Heart right ventricle (tissue), 16 donors: ENCODE measurements around the gene CKAP2L. TPM values are rescaled to one million over a fixed set of nuclear protein-coding genes. Genes with fewer than 3 reads are reported as not detected.

Experiments used
- ATAC-seq, 8 donors: fragments of 200-7000 bp; cut with Tn5 transposase; one replicate each; pipeline ENCODE4 v1.9.1; 2020; ENCODE audit warnings: mild to moderate bottlenecking in 8 of 8, moderate library complexity in 8 of 8, moderate number of reproducible peaks in 1 of 8
- DNase-seq, 2 donors: peaks; one replicate each; pipeline ENCODE4 v3.0.0-alpha.2; 2020
- H3K27ac ChIP-seq, 10 donors: fragments of 200-600 bp; sonication (generic) in 2 of 10; one replicate each; pipeline versions ENCODE4 v1.5.0 to v1.8.0; 2020 to 2022; ENCODE audit warnings: mild to moderate bottlenecking in 3 of 10
- H3K27me3 ChIP-seq, 7 donors: fragments of 200-600 bp; one replicate each; pipeline ENCODE4 v1.8.0; 2021 to 2022; ENCODE audit warnings: mild to moderate bottlenecking in 2 of 7
- H3K36me3 ChIP-seq, 9 donors: fragments of 200-600 bp; sonication (generic) in 1 of 9; one replicate each; pipeline versions ENCODE4 v1.5.0 to v1.8.0; 2020 to 2022; ENCODE audit warnings: mild to moderate bottlenecking in 2 of 9
- H3K4me1 ChIP-seq, 9 donors: fragments of 200-600 bp; sonication (generic) in 1 of 9; one replicate each; pipeline versions ENCODE4 v1.5.0 to v1.8.0; 2020 to 2022; ENCODE audit warnings: mild to moderate bottlenecking in 4 of 9
- H3K4me3 ChIP-seq, 10 donors: fragments of 200-600 bp; sonication (generic) in 2 of 10; one replicate each; pipeline versions ENCODE4 v1.5.0 to v1.8.0; 2020 to 2022; ENCODE audit warnings: mild to moderate bottlenecking in 7 of 10, moderate library complexity in 2 of 10
- H3K9me3 ChIP-seq, 11 donors: fragments of 200-600 bp in 10 of 11; sonication (generic) in 2 of 11; one replicate each; pipeline versions ENCODE4 v1.5.0 to v1.8.0; 2013 to 2022; ENCODE audit warnings: mild to moderate bottlenecking in 2 of 11, control low read depth in 1 of 11, moderate library complexity in 1 of 11
- WGBS, 2 donors: extraction: QIAGEN DNeasy Blood & Tissue Kit; methylation state at CpG; one replicate each; pipeline ENCODE4 v1.1.7; 2013; ENCODE audit warnings: inconsistent platforms in 1 of 2; 5-methylcytosine and 5-hydroxymethylcytosine counted together
- intact Hi-C, 10 donors: fragments of 100-400 bp; cut with DNase I; formaldehyde crosslinking; loops; one replicate each; pipeline versions ENCODE4 v1.11.1 to v1.14.2; 2022
- polyA plus RNA-seq, 2 donors: library from polyadenylated mRNA; stranded (reverse); fragments of 200-250 nt; gene quantifications; one replicate each; pipeline ENCODE4 v1.2.3, GENCODE V29; 2013
- total RNA-seq, 10 donors: library from RNA; stranded (reverse); fragmentation: NEBNext Ultra II Directional in 3 of 10; extraction: Animal tissue kit (Norgen Biotek cat#: 25700) in 3 of 10; gene quantifications; one replicate each; pipeline versions ENCODE4 v1.2.1 to v1.2.4, GENCODE V29; 2021 to 2023
- TF ChIP-seq, protein P1 (sequence below), 9 donors: fragments of 200-600 bp; sonication (generic) in 2 of 9; IDR thresholded peaks; one replicate each; pipeline versions ENCODE4 v1.5.0 to v1.8.0; 2021 to 2022; ENCODE audit warnings: antibody characterized with exemption in 9 of 9, mild to moderate bottlenecking in 5 of 9, moderate library complexity in 1 of 9
- donor health status: Arrhythmogenic right ventricular cardiomyopathy.
- donor health status: ischemic (EF 13 %, LVEDD 7.1; RV severe dilation, severe dysfunction).
- donor health status: healthy with polysubstance abuse.
- donor health status: DM: no; HTN: yes; CAD: no.
- donor health status: DM: no; HTN: no; CAD: no.
- donor health status: ischemic (EF 25% LVEDD 6.9; RV normal size, moderate dysfunction).
- donor health status: ischemic (EF 25% LVEDD 5.7; RV mildly dilated, moderate dysfunction).
- donor health status: healthy.
- donor health status: DM: yes; HTN: yes; CAD: no.
- donor health status: Ischemic cardiomyopathy.
- donor health status: ischemic (EF 35%, LVEDD 5.7; RV mildly dilated, moderate dysfunction).
- donor health status: nonischemic (EF 11% LVEDD 7.7; RV severe dilation, severe dysfunction).
- donor health status: DM: yes; HTN: yes; CAD: no.
- donor health status: PGD.
- donor health status: ischemic (EF 29% LVEDD 5.4; RV normal size, mild dysfunction).
- donor health status: nonischemic (EF 23%, LVEDD 6.1; RV moderate dilation, normal function).

The CKAP2L gene
- total and polyA plus RNA-seq, 12 donors: 0.03 to 1.8 (median 0.44) TPM; not detected in 5

DNA sequence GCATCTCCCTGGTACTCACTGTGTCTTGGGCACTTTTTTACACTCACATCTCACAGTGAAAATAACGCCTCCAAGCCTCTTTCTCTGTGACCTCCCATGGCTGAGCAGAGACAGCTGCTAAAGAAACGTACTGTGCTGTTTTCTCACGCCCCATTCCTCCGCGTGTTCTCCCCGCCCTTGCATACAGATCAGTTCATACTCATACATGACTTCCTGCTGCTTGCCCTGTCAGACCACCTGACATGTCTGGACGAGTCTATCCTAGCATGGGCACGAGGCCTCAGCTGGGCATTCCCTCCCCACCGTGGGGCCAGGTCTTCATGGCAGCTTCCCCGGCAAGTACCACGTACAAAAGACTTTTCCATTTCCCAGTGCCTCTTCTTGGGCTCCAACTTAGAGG is 41.1 kb upstream of the CKAP2L start:
- Histone ChIP-seq H3K27me3 (no peaks in the 10 kb centered on the region), H3K9me3 (peaks cover 0 to 19% (median 0%) of the 10 kb centered on the region in 11 donors), H3K27ac (no peak overlapping the region), H3K36me3 (no peaks in the 10 kb centered on the region), H3K4me3 (no peak overlapping the region), H3K4me1 (no peaks in the 10 kb centered on the region)
- TF ChIP-seq, protein P1, sequence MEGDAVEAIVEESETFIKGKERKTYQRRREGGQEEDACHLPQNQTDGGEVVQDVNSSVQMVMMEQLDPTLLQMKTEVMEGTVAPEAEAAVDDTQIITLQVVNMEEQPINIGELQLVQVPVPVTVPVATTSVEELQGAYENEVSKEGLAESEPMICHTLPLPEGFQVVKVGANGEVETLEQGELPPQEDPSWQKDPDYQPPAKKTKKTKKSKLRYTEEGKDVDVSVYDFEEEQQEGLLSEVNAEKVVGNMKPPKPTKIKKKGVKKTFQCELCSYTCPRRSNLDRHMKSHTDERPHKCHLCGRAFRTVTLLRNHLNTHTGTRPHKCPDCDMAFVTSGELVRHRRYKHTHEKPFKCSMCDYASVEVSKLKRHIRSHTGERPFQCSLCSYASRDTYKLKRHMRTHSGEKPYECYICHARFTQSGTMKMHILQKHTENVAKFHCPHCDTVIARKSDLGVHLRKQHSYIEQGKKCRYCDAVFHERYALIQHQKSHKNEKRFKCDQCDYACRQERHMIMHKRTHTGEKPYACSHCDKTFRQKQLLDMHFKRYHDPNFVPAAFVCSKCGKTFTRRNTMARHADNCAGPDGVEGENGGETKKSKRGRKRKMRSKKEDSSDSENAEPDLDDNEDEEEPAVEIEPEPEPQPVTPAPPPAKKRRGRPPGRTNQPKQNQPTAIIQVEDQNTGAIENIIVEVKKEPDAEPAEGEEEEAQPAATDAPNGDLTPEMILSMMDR (IDR thresholded peaks at IDR 0.05): no peak
- DNase-seq: no peak
- no peak for ATAC-seq
- 91 to 94% methylated on average over 11 of the region's 11 CpGs for WGBS, 2 donors
- intact Hi-C loops: loop anchor here in 1 of 10 donors (5.0 kb wide), 1 partner anchor 33 kb away; no protein-coding TSS in a partner anchor

DNA sequence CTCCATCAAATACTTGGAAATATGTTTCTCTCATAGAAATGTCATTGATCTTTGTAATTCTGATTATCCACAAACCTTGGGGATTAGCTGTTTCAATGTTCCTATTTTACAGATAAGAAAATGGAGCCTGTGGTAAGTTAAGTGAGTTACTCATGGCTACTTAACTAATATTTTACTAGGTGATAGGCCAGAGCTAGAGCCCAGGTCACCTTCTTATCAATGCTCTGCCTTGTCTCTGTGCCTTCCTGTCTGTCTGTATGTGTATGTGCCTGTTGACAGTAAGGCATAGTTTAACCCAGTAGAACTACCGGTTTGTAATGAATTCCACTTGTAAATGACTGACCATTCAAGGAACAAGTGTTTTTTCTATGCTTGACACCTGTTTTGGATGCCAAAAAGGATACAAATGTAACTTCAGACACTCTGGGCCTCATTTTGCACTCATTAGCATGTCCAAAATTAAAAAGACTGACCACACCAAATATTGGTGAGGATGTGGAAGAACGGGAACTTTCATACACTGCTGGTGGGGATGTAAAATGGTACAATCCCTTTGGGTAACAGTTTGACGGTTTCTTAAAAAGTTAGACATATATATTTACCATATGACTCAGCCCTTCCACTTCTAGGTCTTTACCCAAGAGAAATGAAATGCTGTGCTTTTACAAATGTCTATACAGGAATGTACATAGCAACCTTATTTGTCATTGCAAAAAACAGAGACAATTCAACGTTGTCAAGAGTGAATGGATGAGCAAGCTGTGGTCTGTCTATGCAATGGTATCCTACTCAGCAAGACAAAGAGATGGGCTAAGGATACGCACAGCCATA is 39.5 kb upstream of the CKAP2L start:
- WGBS, 2 donors: 71 to 73% methylated on average over 5 of the region's 5 CpGs
- ATAC-seq: no peak
- no peak overlapping the region for H3K27ac ChIP-seq
- intact Hi-C loops: no loop called here
- DNase-seq: no peak
- H3K4me1 ChIP-seq: peaks cover 0 to 6% (median 0%) of the 10 kb centered on the region in 9 donors
- peaks cover 0 to 23% (median 0%) of the 10 kb centered on the region in 11 donors for H3K9me3 ChIP-seq
- no peaks in the 10 kb centered on the region for H3K27me3 ChIP-seq
- TF ChIP-seq, protein P1 (IDR thresholded peaks at IDR 0.05): no peak
- no peak overlapping the region for H3K4me3 ChIP-seq
- no peaks in the 10 kb centered on the region for H3K36me3 ChIP-seq

DNA sequence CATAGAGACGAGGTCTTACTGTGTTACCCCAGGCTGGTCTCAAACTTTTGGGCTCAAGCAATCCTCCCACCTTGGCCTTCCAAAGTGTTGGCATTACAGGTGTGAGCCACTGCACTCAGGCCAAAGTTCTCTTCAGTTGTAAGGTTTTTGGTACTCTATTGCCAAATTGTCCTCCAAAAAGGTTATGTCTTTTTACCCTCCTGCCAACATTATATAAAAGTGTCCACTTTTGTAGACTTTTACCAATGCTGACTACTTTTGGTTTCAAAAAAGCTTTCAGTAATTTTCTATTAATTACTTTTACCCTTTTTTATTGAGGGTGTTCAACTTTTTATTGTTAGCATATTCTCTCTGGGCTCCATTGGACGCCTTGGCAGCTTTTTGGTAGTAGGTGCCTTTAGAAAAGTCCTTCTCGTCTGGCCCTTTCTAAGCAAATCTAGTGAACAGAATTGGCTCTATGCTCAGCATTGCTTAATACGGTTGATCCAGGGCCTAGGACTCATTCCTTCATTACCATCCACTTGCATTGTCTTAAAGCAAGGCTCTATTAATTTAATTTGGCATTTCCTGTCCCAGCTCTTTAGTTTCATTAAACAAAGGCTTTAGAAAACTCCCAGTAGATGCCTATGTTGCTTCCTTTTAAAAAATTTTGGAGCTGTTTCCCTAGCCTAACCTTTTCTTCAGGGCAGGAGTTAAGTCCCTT is 36.6 kb upstream of the CKAP2L start:
- Histone ChIP-seq H3K4me1 (peaks cover 0 to 6% (median 0%) of the 10 kb centered on the region in 9 donors), H3K9me3 (peaks cover 0 to 9% (median 0%) of the 10 kb centered on the region in 11 donors), H3K36me3 (no peaks in the 10 kb centered on the region), H3K27me3 (peaks cover 0 to 6% (median 0%) of the 10 kb centered on the region in 7 donors), H3K27ac (no peak overlapping the region), H3K4me3 (no peak overlapping the region)
- TF ChIP-seq, protein P1 (IDR thresholded peaks at IDR 0.05): no peak
- no peak for DNase-seq
- no peak for ATAC-seq
- intact Hi-C loops: no loop called here
- 86 to 91% methylated on average over 4 of the region's 4 CpGs for WGBS, 2 donors
